Upper lobe of right lung (tissue), 1 donor: ENCODE data around the gene CSTB. TPM values are rescaled to one million over a fixed set of nuclear protein-coding genes. Genes with fewer than 3 reads are reported as not detected.

Source experiments
- ATAC-seq: fragments of 200-7000 bp; cut with Tn5 transposase; one replicate; pipeline ENCODE4 v1.9.1; 2020; ENCODE audit warnings: mild to moderate bottlenecking, moderate library complexity
- DNase-seq: peaks from one replicate; pipeline ENCODE4 v3.0.0-alpha.2; 2020
- H3K27ac ChIP-seq: fragments of 200-600 bp; one replicate; pipeline ENCODE4 v1.8.0; 2022
- H3K27me3 ChIP-seq: fragments of 200-600 bp; one replicate; pipeline ENCODE4 v1.8.0; 2022; ENCODE audit warnings: mild to moderate bottlenecking
- H3K36me3 ChIP-seq: fragments of 200-600 bp; one replicate; pipeline ENCODE4 v1.8.0; 2022
- H3K4me1 ChIP-seq: fragments of 200-600 bp; one replicate; pipeline ENCODE4 v1.8.0; 2022
- H3K4me3 ChIP-seq: fragments of 200-600 bp; one replicate; pipeline ENCODE4 v1.8.0; 2022; ENCODE audit warnings: mild to moderate bottlenecking
- H3K9me3 ChIP-seq: fragments of 200-600 bp; one replicate; pipeline ENCODE4 v1.8.0; 2022
- intact Hi-C: fragments of 100-400 bp; cut with DNase I; formaldehyde crosslinking; loops from one replicate; pipeline ENCODE4 v1.11.0; 2022
- total RNA-seq: library from RNA; stranded (reverse); fragmentation: NEBNext Ultra II Directional; extraction: Animal tissue kit (Norgen Biotek cat#: 25700); gene quantifications from one replicate; pipeline ENCODE4 v1.2.1, GENCODE V29; 2021
- TF ChIP-seq, protein P1 (sequence below): fragments of 200-600 bp; IDR thresholded peaks from one replicate; pipeline ENCODE4 v1.8.0; 2022; ENCODE audit warnings: antibody characterized with exemption
- donor health status: DM: no; HTN: yes; CAD: no; lungs with severe emphysema.

Gene CSTB
- total RNA-seq, 1 donor from 2014 or later: 148 TPM

DNA sequence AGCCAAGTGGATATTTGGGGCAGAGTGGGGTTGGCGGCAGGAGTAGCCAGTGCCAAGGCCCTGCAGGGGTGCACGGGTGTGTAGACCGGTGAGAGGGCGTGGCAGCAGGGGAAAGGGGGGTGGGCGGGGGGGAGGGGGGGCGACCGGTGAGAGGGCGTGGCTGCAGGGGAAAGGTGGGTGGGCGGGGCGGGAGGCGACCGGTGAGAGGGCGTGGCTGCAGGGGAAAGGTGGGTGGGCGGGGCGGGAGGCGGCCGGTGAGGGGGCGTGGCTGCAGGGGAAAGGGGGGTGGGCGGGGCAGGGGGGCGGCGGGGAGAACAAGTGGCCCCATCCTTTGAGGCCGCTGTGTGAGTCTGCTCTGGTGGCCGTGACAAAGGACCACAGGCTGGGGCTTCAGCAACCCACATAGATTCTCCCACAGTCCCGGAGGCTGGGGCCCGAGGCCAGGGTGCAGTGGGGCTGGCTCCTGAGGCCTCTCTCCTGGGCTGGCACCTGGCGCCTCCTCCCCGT lies 39.1 kb upstream of the CSTB start:
- H3K27ac ChIP-seq: no peak overlapping the region
- intact Hi-C loops: no loop called here

DNA sequence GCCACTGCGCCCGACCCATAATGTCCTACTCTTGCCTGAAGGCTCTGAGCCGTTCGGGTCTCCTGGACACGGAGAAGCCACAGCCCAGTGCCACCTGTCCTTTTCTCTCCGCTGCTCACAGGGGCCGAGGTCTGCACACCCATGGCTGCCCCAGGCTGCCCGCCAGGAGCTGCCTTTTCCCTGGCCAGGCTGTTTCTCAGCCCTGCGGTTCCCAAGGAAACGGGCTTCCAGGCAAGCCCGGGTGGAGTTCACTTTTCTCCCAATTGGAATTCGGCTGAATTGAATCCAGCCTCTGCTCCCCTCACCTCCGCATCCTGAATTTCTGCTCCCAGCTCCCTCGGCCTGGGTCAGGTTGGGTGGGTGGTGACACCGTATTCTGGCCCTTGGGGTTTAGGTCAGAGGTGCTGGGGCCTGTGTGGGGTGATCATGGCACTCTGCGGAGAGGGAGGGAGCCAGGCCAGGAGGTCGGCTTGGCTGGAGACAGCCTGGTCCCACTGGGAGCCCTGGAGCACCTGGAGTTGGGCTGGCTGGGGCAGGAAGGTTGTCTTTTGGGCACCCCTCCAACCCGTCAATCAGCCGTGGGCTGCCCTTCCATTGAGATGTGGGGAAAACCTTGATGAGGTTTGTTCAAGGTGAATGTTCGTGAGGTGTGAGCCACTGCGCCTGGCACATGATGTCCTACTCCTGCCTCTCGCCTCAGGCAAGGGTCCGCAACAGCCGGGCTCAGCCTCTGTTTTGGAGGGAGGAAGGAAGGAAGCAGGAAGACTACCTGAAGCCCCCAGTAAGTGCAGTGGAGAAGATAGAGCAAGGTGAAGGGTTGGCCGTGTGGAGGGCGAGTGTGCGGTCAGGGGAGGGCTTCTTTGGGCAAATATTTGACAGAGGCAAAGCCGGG lies 38.4 kb upstream of the CSTB start:
- no peaks in the 10 kb centered on the region for H3K36me3 ChIP-seq
- ATAC-seq (no peak), DNase-seq (no peak)
- H3K4me3 ChIP-seq: no peak overlapping the region
- intact Hi-C loops: loop anchor here (5.0 kb wide), 1 partner anchor 163 kb away; no protein-coding TSS in a partner anchor
- TF ChIP-seq, protein P1, sequence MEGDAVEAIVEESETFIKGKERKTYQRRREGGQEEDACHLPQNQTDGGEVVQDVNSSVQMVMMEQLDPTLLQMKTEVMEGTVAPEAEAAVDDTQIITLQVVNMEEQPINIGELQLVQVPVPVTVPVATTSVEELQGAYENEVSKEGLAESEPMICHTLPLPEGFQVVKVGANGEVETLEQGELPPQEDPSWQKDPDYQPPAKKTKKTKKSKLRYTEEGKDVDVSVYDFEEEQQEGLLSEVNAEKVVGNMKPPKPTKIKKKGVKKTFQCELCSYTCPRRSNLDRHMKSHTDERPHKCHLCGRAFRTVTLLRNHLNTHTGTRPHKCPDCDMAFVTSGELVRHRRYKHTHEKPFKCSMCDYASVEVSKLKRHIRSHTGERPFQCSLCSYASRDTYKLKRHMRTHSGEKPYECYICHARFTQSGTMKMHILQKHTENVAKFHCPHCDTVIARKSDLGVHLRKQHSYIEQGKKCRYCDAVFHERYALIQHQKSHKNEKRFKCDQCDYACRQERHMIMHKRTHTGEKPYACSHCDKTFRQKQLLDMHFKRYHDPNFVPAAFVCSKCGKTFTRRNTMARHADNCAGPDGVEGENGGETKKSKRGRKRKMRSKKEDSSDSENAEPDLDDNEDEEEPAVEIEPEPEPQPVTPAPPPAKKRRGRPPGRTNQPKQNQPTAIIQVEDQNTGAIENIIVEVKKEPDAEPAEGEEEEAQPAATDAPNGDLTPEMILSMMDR: no peak
- H3K27ac ChIP-seq: no peak overlapping the region
- no peaks in the 10 kb centered on the region for H3K27me3 ChIP-seq
- H3K4me1 ChIP-seq: peaks cover 20% of the 10 kb centered on the region
- no peaks in the 10 kb centered on the region for H3K9me3 ChIP-seq

More for the DNA sequence above, 39.1 kb upstream of the CSTB start:
- no peak for ATAC-seq
- peaks cover 20% of the 10 kb centered on the region for H3K4me1 ChIP-seq
- no peaks in the 10 kb centered on the region for H3K27me3 ChIP-seq
- H3K9me3 ChIP-seq: no peaks in the 10 kb centered on the region
- no peak for DNase-seq
- TF ChIP-seq, protein P1: no peak
- H3K36me3 ChIP-seq: no peaks in the 10 kb centered on the region
- no peak overlapping the region for H3K4me3 ChIP-seq

DNA sequence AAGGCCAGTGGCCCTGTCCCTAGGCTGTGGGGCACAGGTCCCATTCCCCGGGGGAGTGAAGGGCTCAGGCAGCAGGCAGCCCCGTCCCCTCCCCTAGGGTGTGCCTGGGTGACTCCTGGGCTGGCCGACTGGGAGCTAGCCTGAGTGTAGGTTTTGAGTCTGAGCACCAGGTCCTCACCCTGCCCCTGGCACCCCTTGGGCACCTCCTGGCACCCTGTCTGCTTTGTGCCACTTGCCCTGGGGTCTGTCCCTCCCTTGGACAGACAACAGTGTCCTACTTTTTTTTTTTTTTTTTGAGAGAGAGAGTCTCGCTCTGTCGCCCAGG lies 37.5 kb upstream of the CSTB start:
- intact Hi-C loops: loop anchor here (5.0 kb wide), 1 partner anchor 164 kb away; no protein-coding TSS in a partner anchor
- Histone ChIP-seq H3K27ac (no peak overlapping the region), H3K9me3 (no peaks in the 10 kb centered on the region), H3K27me3 (no peaks in the 10 kb centered on the region), H3K4me1 (peaks cover 20% of the 10 kb centered on the region), H3K4me3 (no peak overlapping the region), H3K36me3 (no peaks in the 10 kb centered on the region)
- no peak for DNase-seq
- TF ChIP-seq, protein P1: no peak
- ATAC-seq: no peak

DNA sequence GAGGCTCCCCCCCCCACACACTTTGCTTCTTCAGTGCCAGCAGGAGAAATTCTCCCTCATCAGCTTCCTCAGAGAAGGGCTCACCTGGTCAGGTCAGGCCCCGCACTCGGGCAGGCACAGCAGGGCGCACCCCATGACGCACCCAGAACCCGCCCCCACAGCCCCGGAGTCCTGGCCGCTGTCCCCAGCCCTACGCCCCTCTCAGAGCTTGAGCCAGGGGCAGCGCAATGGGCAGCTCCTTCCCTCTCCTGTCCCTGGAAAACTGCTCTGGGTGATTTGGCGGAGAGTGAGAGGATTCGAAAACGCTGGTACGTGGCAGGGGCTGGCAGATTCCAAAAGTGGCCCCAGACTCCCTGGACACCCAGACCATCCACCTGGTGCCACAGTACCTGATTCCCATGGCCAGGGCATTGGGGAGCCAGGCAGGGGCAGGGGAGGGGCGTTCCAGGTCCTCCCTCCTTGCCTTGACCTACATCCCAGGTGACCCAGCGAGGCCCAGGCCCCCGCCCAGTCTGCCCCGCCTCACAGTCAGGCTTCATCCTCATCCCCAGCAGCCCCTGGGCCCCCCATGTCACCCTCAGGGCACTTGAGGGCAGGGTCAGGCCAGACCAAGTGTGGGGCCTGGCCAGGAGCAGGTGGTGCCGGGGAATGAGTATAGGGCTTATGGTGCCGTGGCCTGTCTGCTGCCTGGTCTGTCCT lies 37.0 kb upstream of the CSTB start:
- no peak for DNase-seq

DNA sequence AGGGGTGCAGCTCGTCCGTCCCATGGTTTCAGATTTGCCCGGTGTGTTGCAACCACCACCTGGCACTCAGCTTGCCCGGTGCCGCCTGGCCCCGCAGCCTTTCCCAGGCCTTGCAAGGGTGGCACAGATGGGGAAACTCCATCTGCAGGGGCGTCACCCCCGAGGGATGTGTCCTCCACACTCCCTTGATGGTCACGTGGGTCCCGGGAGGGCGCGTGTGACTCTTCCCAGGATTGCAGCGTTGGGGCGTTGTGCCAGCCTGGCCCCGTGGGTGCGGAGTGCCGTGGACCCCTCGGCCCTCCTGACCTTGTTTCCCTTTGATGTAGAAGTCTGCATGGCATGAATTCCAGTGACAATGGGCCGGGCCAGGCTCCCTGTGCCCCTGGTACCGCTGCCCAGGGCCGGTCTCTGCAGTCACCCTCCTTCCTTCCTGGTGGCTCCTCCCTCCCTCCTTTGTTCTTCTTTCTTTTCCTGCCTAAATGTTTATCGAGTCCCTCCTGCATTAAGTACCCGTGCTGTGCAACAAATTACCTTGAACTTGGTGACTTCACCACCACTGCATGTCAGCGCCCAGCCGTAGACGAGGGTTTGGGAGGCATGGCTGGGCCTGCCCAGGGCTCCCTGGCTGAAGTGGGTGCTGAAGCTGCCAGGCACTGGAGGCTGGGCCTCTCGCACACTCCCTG lies 36.2 kb upstream of the CSTB start:
- H3K27me3 ChIP-seq: no peaks in the 10 kb centered on the region
- TF ChIP-seq, protein P1: no peak
- H3K27ac ChIP-seq: peak overlapping the region; percentile 36
- no peaks in the 10 kb centered on the region for H3K9me3 ChIP-seq
- peak overlapping the region; percentile 39 for H3K4me3 ChIP-seq
- ATAC-seq (peak; percentile 61), DNase-seq (peak; percentile 89)
- H3K4me1 ChIP-seq: peaks cover 20% of the 10 kb centered on the region
- intact Hi-C loops: loop anchor here (5.0 kb wide), 1 partner anchor 165 kb away; no protein-coding TSS in a partner anchor
- H3K36me3 ChIP-seq: no peaks in the 10 kb centered on the region

More for the DNA sequence above, 37.0 kb upstream of the CSTB start:
- TF ChIP-seq, protein P1: no peak
- intact Hi-C loops: loop anchor here (5.0 kb wide), 1 partner anchor 164 kb away; no protein-coding TSS in a partner anchor
- no peaks in the 10 kb centered on the region for H3K36me3 ChIP-seq
- H3K4me1 ChIP-seq: peaks cover 20% of the 10 kb centered on the region
- H3K9me3 ChIP-seq: no peaks in the 10 kb centered on the region
- no peaks in the 10 kb centered on the region for H3K27me3 ChIP-seq
- H3K4me3 ChIP-seq: no peak overlapping the region
- H3K27ac ChIP-seq: no peak overlapping the region
- no peak for ATAC-seq
